Stimulated activated CD8-positive, alpha-beta memory T cell treated with anti-CD3 and anti-CD28 coated beads, Interleukin-7, amount 100 ng/mL, for 24 hours (primary cell): ENCODE results near the gene KLC4.
"Not testable (repeated sequence)": the region's sequence is repeated elsewhere in the genome, so short reads cannot be mapped to it uniquely, and the experiment has no call there.

Experiments
- DNase-seq: peaks from one replicate; pipeline ENCODE4 v3.0.0-alpha.2; 2020; ENCODE audit warnings: low read depth

The KLC4 gene

GRCh38 chr6:43036712-43037111, 22.7 kb upstream of the KLC4 start:
- DNase-seq = no peak

- no peak for DNase-seq
These were observed 22.2 kb upstream of the KLC4 start for GRCh38 chr6:43037197-43037596.

GRCh38 chr6:43037706-43038105, 21.7 kb upstream of the KLC4 start:
- DNase-seq = no peak

GRCh38 chr6:43038727-43039126, 20.7 kb upstream of the KLC4 start:
- DNase-seq = no peak

- no peak for DNase-seq
These were observed 18.7 kb upstream of the KLC4 start for GRCh38 chr6:43040542-43041257.

GRCh38 chr6:43041475-43041874, 18.0 kb upstream of the KLC4 start:
- not testable (repeated sequence) for DNase-seq

- no peak for DNase-seq
These were observed 16.1 kb upstream of the KLC4 start for GRCh38 chr6:43043310-43043709.

- DNase-seq = no peak
These were observed 14.0 kb upstream of the KLC4 start for GRCh38 chr6:43045371-43045930.

- DNase-seq = no peak
These were observed 11.4 kb upstream of the KLC4 start for GRCh38 chr6:43047998-43048397.

- no peak for DNase-seq
These were observed 8.4 kb upstream of the KLC4 start for GRCh38 chr6:43050981-43051380.

GRCh38 chr6:43052225-43052841, 7.1 kb upstream of the KLC4 start:
- no peak for DNase-seq

- DNase-seq = no peak
These were observed 6.4 kb upstream of the KLC4 start for GRCh38 chr6:43052842-43053544.

GRCh38 chr6:43053545-43054205, 5.8 kb upstream of the KLC4 start, which contains the start of gene CUL7:
TSS of gene CUL7 (minus strand) at chr6:43053851. CDS start at chr6:43052788, 1,063 bp downstream.
- DNase-seq = peak; percentile 75

GRCh38 chr6:43054206-43054943, 5.1 kb upstream of the KLC4 start:
- DNase-seq = no peak

- DNase-seq = no peak
These were observed 3.5 kb upstream of the KLC4 start for GRCh38 chr6:43055966-43056365.

GRCh38 chr6:43058531-43058930, 900 bp upstream of the KLC4 start:
- no peak for DNase-seq

GRCh38 chr6:43060034-43060754, 763 bp downstream of the KLC4 start:
- no peak for DNase-seq

- no peak for DNase-seq
These were observed 1.6 kb downstream of the KLC4 start for GRCh38 chr6:43060755-43061633.

GRCh38 chr6:43061861-43062260, 2.4 kb downstream of the KLC4 start:
- DNase-seq = no peak

GRCh38 chr6:43062818-43063217, 3.4 kb downstream of the KLC4 start:
- no peak for DNase-seq
